Urothelium cell line (cell line): ENCODE measurements around the gene TPSB2.
"Not testable (repeated sequence)": the region's sequence is repeated elsewhere in the genome, so short reads cannot be mapped to it uniquely, and the experiment has no call there.

Source experiments
- DNase-seq: peaks from one replicate; pipeline ENCODE4 v3.0.0; 2011; ENCODE audit warnings: low spot score, mixed read lengths
- FAIRE-seq: peaks from 2 replicates; lab custom pipeline; 2011; peaks lifted over from hg19 to GRCh38; lab: Jason Lieb, UNC

The TPSB2 gene

GRCh38 chr16:1189455-1189854 is 40.5 kb downstream of the TPSB2 start:
- no peak for DNase-seq
- FAIRE-seq: no peak

- FAIRE-seq (no peak), DNase-seq (peak; percentile 79)
Observed at GRCh38 chr16:1188432-1189189, 41.4 kb downstream of the TPSB2 start.

DNA sequence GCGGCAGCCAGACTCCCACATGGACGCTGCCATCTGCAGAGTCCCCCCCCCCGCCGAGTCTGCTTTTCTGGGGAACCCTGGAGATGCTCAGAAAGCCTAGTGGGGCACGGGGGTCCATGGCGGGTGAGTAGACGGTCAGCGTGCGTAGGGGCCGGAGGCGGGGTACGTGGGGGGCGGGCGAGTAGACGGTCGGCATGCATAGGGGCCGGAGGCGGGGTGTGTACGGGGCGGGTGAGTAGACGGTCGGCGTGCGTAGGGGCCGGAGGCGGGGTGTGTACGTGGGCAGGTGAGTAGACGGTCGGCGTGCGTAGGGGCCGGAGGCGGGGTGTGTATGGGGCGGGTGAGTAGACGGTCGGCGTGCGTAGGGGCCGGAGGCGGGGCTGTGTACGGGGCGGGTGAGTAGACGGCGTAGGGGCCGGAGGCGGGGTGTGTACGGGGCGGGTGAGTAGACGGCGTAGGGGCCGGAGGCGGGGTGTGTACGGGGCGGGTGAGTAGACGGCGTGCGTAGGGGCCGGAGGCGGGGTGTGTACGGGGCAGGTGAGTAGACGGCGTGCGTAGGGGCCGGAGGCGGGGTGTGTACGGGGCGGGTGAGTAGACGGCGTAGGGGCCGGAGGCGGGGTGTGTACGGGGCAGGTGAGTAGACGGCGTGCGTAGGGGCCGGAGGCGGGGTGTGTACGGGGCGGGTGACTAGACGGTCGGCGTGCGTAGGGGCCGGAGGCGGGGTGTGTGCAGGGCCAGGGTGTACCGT is 44.4 kb downstream of the TPSB2 start:
- peak; percentile 93 for FAIRE-seq
- DNase-seq: not testable (repeated sequence)

GRCh38 chr16:1184980-1185379 is 45.0 kb downstream of the TPSB2 start:
- no peak for DNase-seq
- no peak for FAIRE-seq

DNA sequence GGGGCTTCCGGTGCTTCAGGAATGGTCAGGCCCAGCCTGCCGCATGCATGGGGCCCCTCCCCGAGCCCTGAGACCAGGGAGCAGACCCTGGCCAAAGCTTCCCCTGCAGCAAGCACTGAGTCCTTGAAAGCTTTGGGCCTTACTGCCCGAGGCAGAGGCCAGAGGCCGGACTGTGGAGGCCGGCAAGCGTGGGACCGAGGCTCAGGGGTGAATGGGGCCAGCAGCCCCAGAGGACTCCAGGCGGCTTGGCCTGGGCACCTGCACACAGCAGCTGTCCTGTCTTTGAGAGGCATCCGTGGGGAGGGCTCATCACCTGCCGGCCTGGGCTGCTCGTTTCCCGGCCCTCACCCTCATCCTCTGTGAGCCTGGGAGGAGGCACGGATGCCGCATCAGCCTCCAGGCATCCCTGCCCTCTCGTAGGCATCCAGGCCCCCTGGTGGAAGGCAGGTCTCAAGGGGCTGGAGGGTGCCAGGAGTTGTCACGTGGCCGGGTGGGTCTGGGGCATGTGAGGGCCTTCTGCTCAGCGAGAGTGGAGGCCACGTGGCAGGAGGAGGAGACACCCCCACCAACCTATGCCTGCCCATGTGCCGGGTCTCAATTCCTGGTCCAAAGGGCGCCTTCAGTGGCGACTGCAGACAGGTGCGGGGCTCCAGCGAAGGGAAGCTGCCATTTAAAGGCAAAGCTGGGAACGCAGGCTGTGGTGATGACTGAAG is 45.7 kb downstream of the TPSB2 start:
- peak; percentile 44 for FAIRE-seq

DNA sequence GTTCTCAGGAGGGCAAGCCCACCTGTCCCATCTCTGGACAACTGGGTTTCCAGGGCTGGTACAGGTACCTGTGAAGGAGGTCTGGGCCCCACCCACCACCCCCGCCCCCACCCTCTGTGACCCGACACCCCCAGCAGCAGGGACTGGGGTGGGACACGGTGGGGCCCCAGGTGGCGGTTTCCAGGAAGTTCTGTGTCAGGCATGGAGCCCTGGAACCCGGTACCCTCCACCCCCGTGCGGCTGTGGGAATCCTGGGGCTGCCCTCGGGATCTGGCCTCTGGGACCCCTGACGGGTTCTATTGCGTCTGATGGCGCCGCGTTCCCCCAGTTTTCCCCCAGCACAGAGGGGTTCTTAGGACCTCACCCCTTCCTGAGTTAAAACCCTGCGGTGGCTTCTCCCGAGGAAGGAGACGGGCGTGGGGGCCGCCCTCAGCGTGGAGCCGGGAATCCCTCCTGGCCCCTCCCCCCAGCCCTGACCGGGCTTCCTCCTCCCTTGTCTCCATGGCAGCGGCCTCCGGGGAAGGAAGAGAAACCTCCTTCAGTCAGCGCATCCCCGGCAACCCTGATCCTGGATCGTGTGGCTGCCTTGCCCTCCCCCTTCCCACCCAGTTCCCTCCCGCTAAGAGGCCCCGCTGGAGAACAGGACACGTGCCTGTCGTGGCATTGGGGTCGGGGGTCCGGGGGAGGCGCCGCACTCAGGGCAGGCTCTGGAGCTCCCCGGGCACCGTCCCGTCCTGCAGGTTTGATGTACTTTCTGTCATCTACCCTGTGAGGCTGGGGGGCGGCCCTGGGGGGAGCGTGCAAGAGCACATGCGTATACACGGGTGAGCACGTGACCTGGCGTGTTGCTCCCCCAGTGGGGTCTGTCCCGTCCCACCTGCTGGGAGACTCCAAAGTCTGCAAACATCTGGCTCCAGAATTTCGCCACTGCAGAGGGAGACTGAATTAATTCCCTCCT is 46.8 kb downstream of the TPSB2 start:
- FAIRE-seq (peak; percentile 35), DNase-seq (peak; percentile 81)

More for the DNA sequence above, 45.7 kb downstream of the TPSB2 start:
- no peak for DNase-seq

DNA sequence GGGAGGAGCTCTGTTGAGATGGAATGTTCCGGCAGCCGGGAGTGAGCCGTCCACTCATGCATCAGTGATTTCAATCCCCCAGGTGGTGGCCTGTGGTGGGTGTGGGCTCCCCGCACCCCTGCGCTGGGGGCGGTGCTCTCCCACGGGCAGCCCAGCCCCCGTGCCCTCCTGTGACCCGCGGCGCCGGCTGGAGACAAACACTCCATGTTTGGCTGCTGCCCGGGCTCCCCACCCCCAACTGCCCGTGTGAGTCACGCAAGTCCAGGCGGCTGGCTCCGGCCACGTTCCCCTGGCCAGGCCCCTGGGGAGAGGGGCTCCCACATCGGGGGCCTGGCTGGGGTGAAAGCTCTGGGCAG is 47.7 kb downstream of the TPSB2 start:
- DNase-seq: peak; percentile 77
- FAIRE-seq: peak; percentile 85

- FAIRE-seq (peak; percentile 37), DNase-seq (no peak)
Observed at GRCh38 chr16:1181404-1182315, 48.3 kb downstream of the TPSB2 start.

DNA sequence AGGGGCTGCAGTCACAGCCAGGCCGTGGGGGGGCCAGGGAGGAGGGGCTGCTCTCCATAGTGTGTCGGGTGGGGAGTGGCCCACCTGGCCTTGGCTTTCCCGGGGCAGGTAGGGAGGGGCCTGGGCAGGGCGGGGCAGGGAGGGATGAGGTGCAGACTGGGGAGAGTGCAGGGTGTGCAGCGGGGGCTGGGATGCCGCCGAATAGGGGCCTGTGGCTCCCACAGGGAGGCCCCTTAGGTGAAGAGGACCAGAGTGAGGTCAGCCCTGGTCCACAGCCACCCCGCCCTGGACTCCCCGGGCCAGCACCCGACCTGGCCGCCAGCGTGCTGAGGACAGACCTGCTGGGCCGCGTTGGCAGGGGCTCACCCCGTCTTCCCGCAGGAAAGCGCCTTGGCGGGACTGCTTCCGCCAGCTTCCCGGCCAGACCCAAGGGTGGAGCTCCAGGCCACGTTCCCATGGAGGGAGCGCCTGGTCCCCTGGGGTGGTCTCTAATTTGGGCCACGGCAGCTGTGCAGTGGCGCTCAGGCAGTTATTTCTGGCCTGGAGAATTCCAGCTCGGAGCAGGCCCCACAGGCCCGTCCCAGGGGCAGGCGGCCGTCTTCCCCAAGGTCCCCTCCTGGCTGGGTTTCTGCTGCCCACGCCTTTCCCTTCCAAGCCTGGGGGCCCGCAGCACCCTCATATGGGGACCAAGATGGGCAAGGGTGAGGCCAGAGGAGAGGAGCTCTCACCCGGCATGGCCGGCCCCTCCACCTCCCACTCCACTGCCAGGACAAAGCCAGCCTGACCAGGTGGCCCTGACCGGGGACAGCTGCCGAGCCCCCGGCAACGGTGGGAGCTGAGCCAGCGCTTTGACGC is 49.2 kb downstream of the TPSB2 start:
- DNase-seq (no peak), FAIRE-seq (no peak)
